ENCODE data around the gene SLC2A6.

SLC2A6 gene

DNA sequence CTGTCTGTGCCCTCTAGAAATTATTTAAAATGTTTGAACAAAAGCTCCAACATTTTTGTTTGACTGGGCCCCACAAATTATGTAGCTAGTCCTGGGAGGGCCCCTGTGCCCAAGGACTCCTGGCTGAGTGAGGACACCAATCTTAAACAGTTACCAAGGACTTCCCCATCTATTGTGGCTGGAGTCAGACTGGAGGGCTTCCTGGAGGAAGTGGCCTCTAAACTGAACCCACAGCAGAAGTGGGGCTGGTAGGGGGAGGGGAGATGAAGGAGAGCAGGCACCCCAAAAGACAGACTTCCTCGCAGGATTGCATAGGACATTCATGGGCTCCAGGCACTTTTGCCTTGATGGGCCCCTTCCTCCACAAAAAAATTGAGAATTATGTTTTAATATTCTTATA, 48.7 kb downstream of the SLC2A6 start:
- no peaks in the 10 kb centered on the region for H3K4me1 ChIP-seq (ENCODE audit: low read depth, poor library complexity, severe bottlenecking)
- H3K4me2 ChIP-seq, result no peak overlapping the region
- H3K9ac ChIP-seq, result no peak overlapping the region
- H3K27me3 ChIP-seq (ENCODE audit: insufficient read depth, low read depth), result peaks cover 69% of the 10 kb centered on the region
- TF ChIP-seq, protein P1, sequence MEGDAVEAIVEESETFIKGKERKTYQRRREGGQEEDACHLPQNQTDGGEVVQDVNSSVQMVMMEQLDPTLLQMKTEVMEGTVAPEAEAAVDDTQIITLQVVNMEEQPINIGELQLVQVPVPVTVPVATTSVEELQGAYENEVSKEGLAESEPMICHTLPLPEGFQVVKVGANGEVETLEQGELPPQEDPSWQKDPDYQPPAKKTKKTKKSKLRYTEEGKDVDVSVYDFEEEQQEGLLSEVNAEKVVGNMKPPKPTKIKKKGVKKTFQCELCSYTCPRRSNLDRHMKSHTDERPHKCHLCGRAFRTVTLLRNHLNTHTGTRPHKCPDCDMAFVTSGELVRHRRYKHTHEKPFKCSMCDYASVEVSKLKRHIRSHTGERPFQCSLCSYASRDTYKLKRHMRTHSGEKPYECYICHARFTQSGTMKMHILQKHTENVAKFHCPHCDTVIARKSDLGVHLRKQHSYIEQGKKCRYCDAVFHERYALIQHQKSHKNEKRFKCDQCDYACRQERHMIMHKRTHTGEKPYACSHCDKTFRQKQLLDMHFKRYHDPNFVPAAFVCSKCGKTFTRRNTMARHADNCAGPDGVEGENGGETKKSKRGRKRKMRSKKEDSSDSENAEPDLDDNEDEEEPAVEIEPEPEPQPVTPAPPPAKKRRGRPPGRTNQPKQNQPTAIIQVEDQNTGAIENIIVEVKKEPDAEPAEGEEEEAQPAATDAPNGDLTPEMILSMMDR (conservative IDR thresholded peaks at IDR 0.05; ENCODE audit: low read depth, low read length), result no peak
- no peak overlapping the region for H3K4me3 ChIP-seq (IDR thresholded peaks at IDR 0.05; ENCODE audit: insufficient read depth, low read depth, low read length)
- H3K36me3 ChIP-seq (ENCODE audit: insufficient read depth), result no peaks in the 10 kb centered on the region
- H3K79me2 ChIP-seq (ENCODE audit: insufficient read depth, low read depth), result no peaks in the 10 kb centered on the region
- H4K20me1 ChIP-seq (ENCODE audit: insufficient read depth), result no peaks in the 10 kb centered on the region
- H2AFZ ChIP-seq (ENCODE audit: low read depth), result no peak overlapping the region
- no peak overlapping the region for H3K27ac ChIP-seq

DNA sequence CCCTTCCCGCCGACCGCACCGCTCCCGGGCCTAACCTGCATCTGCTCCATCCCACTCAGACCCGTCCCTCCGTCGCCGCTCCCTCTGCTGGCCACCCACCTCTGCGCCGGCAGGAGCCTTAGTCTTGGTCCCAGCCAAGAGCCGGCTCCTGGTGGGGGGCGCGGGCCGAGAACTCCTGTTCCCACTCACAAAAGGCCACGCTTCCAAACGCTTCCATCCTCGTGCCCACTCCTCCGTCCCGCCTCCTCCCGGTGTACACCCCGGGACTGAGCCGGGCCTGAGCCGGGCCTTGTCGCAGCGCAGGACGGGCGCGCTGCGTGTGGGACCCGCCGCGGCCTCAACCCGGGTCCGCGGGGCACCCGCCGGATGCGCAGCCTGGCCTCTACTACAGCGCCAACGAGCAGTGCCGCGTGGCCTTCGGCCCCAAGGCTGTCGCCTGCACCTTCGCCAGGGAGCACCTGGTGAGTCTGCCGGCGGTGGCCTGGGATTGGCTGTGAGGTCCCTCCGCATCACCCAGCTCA, 49.2 kb downstream of the SLC2A6 start:
- no peak overlapping the region for H3K9ac ChIP-seq
- H3K4me3 ChIP-seq (IDR thresholded peaks at IDR 0.05; ENCODE audit: insufficient read depth, low read depth, low read length), result no peak overlapping the region
- no peak overlapping the region for H3K27ac ChIP-seq
- H3K79me2 ChIP-seq (ENCODE audit: insufficient read depth, low read depth), result no peaks in the 10 kb centered on the region
- H3K4me1 ChIP-seq (ENCODE audit: low read depth, poor library complexity, severe bottlenecking), result no peaks in the 10 kb centered on the region
- TF ChIP-seq, protein P1 (conservative IDR thresholded peaks at IDR 0.05; ENCODE audit: low read depth, low read length), result no peak
- H2AFZ ChIP-seq (ENCODE audit: low read depth), result no peak overlapping the region
- H3K36me3 ChIP-seq (ENCODE audit: insufficient read depth), result no peaks in the 10 kb centered on the region
- no peak overlapping the region for H3K4me2 ChIP-seq
- H4K20me1 ChIP-seq (ENCODE audit: insufficient read depth), result no peaks in the 10 kb centered on the region
- peaks cover 69% of the 10 kb centered on the region for H3K27me3 ChIP-seq (ENCODE audit: insufficient read depth, low read depth)

GRCh38 chr9:133429214-133429613, 49.7 kb downstream of the SLC2A6 start:
- Histone ChIP-seq H3K4me1 (ENCODE audit: low read depth, poor library complexity, severe bottlenecking) (no peaks in the 10 kb centered on the region), H4K20me1 (ENCODE audit: insufficient read depth) (no peaks in the 10 kb centered on the region), H3K4me3 (IDR thresholded peaks at IDR 0.05; ENCODE audit: insufficient read depth, low read depth, low read length) (no peak overlapping the region), H3K79me2 (ENCODE audit: insufficient read depth, low read depth) (no peaks in the 10 kb centered on the region), H3K27me3 (ENCODE audit: insufficient read depth, low read depth) (peaks cover 69% of the 10 kb centered on the region), H3K27ac (no peak overlapping the region), H3K9ac (no peak overlapping the region), H3K36me3 (ENCODE audit: insufficient read depth) (no peaks in the 10 kb centered on the region), H2AFZ (ENCODE audit: low read depth) (no peak overlapping the region), H3K4me2 (no peak overlapping the region)
- TF ChIP-seq, protein P1 (conservative IDR thresholded peaks at IDR 0.05; ENCODE audit: low read depth, low read length), result no peak

DNA sequence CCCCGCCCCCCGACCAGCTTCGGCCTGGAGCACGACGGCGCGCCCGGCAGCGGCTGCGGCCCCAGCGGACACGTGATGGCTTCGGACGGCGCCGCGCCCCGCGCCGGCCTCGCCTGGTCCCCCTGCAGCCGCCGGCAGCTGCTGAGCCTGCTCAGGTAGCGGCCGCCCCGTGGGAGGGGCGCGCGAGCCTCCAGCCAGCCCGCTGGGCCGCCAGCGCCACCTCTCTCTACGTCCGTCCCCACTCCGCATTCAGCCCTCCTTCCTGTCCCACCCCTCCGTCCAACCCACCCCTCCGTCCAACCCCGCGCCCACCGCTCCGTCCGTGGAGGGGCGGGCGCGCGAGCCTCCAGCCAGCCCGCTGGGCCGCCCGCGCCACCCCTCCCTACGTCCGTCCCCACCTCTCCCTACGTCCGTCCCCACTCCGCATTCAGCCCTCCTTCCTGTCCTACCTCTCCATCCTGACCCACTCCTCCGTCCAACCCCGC, 50.2 kb downstream of the SLC2A6 start:
- Histone ChIP-seq H3K9ac (no peak overlapping the region), H3K4me1 (ENCODE audit: low read depth, poor library complexity, severe bottlenecking) (no peaks in the 10 kb centered on the region), H3K4me3 (IDR thresholded peaks at IDR 0.05; ENCODE audit: insufficient read depth, low read depth, low read length) (no peak overlapping the region), H3K27me3 (ENCODE audit: insufficient read depth, low read depth) (peaks cover 69% of the 10 kb centered on the region), H3K4me2 (no peak overlapping the region), H4K20me1 (ENCODE audit: insufficient read depth) (no peaks in the 10 kb centered on the region), H3K79me2 (ENCODE audit: insufficient read depth, low read depth) (no peaks in the 10 kb centered on the region), H2AFZ (ENCODE audit: low read depth) (no peak overlapping the region), H3K27ac (no peak overlapping the region), H3K36me3 (ENCODE audit: insufficient read depth) (no peaks in the 10 kb centered on the region)
- TF ChIP-seq, protein P1 (conservative IDR thresholded peaks at IDR 0.05; ENCODE audit: low read depth, low read length), result no peak

Data from KMS-11 (cell line).